Esophagus muscularis mucosa (tissue), 4 donors: ENCODE results near the gene UBE2O. TPM values are rescaled to one million over a fixed set of nuclear protein-coding genes. Genes with fewer than 3 reads are reported as not detected.
A peak's percentile ranks its signal among the peaks of the same experiment; 100 is the strongest.

Source experiments
- DNase-seq: peaks from one replicate; pipeline ENCODE4 v3.0.0-alpha.2; 2017; ENCODE audit errors: extremely low spot score
- H3K27ac ChIP-seq, 4 donors: fragments of 200-600 bp; sonication (generic); replicated peaks in 1 of 4; 1 replicate in 3 of 4; 2 replicates in 1 of 4; pipeline ENCODE4 v1.5.1; 2016 to 2019; ENCODE audit warnings: mild to moderate bottlenecking in 1 of 4
- H3K27me3 ChIP-seq, 4 donors: fragments of 200-600 bp; sonication (generic); one replicate each; pipeline versions ENCODE4 v1.5.1 to v1.6.0; 2016 to 2019
- H3K36me3 ChIP-seq, 4 donors: fragments of 200-600 bp; sonication (generic); one replicate each; pipeline ENCODE4 v1.5.1; 2016 to 2019
- H3K4me1 ChIP-seq, 4 donors: fragments of 200-600 bp; sonication (generic); one replicate each; pipeline ENCODE4 v1.5.1; 2016 to 2019
- H3K4me3 ChIP-seq, 4 donors: fragments of 200-600 bp; sonication (generic); 1 replicate in 2 of 4; 2 replicates in 2 of 4; pipeline ENCODE4 v1.5.1; 2016 to 2019; ENCODE audit warnings: mild to moderate bottlenecking in 4 of 4, moderate library complexity in 1 of 4
- H3K9me3 ChIP-seq, 4 donors: fragments of 200-600 bp; sonication (generic); 1 replicate in 3 of 4; 2 replicates in 1 of 4; pipeline ENCODE4 v1.5.1; 2016 to 2019
- CTCF ChIP-seq, 3 experiments: fragments of 200-600 bp in 2 of 3; fragments of 450-650 bp in 1 of 3; sonication (generic) in 2 of 3; IDR thresholded peaks; one replicate each; pipeline ENCODE4 v1.5.1; 2017 to 2019; ENCODE audit warnings: antibody characterized with exemption in 3 of 3, mild to moderate bottlenecking in 2 of 3, moderate library complexity in 1 of 3
- EP300 ChIP-seq: sonication (generic); formaldehyde crosslinking; IDR thresholded peaks from one replicate; pipeline ENCODE4 v1.6.1; 2017; ENCODE audit warnings: antibody characterized with exemption
- POLR2A ChIP-seq: fragments of 450-650 bp; IDR thresholded peaks from one replicate; pipeline ENCODE4 v1.6.1; 2017; ENCODE audit warnings: antibody characterized with exemption, moderate library complexity, mild to moderate bottlenecking, low read depth
- POLR2AphosphoS5 ChIP-seq, 2 donors: sonication (generic); formaldehyde crosslinking; IDR thresholded peaks; one replicate each; pipeline ENCODE4 v1.6.1; 2017; ENCODE audit warnings: antibody characterized with exemption in 2 of 2
- WGBS: methylation state at CpG from one replicate; pipeline ENCODE4 v1.1.5; 2018; 5-methylcytosine and 5-hydroxymethylcytosine counted together
- intact Hi-C: fragments of 100-400 bp; cut with DNase I; formaldehyde crosslinking; loops from one replicate; pipeline ENCODE4 v1.15.1; 2023
- total RNA-seq, 4 donors: library from RNA; depleted of rRNA; stranded (reverse); fragments of >200 nt; gene quantifications; one replicate each; pipeline versions ENCODE4 v1.1.0 to v1.2.1, GENCODE V29; 2016

The UBE2O gene
- total RNA-seq, 4 donors from 2014 or later = 14.1 to 21.7 (median 19.0) TPM

GRCh38 chr17:76410328-76410965 is 42.5 kb downstream of the UBE2O start:
- no peaks in the 10 kb centered on the region for H3K9me3 ChIP-seq
- peaks cover 30 to 40% (median 33%) of the 10 kb centered on the region in 4 donors for H3K4me1 ChIP-seq
- no peak overlapping the region for H3K27ac ChIP-seq
- no peaks in the 10 kb centered on the region for H3K27me3 ChIP-seq
- TF ChIP-seq CTCF (IDR thresholded peaks at IDR 0.05) (no peak), EP300 (no peak), POLR2A (no peak), POLR2AphosphoS5 (IDR thresholded peaks at IDR 0.05) (no peak)
- DNase-seq = no peak
- H3K36me3 ChIP-seq = peaks cover 0 to 20% (median 17%) of the 10 kb centered on the region in 4 donors
- intact Hi-C loops = loop anchor here (5.0 kb wide), 1 partner anchor 42 kb away; the partner anchor contains the start of gene UBE2O
- 93% methylated on average over 15 of the region's 15 CpGs for WGBS
- no peak overlapping the region for H3K4me3 ChIP-seq

- H3K27ac ChIP-seq = no peak overlapping the region
- no peak for DNase-seq
- intact Hi-C loops = loop anchor here (2.0 kb wide), 1 partner anchor 99 kb away; no protein-coding TSS in a partner anchor
- H3K36me3 ChIP-seq = peaks cover 0 to 41% (median 33%) of the 10 kb centered on the region in 4 donors
- H3K9me3 ChIP-seq = no peaks in the 10 kb centered on the region
- H3K27me3 ChIP-seq = no peaks in the 10 kb centered on the region
- no peak for TF ChIP-seq POLR2A
- peak; percentile 60 to 74 (median 65) for TF ChIP-seq CTCF (IDR thresholded peaks at IDR 0.05)
- peaks cover 24 to 38% (median 31%) of the 10 kb centered on the region in 4 donors for H3K4me1 ChIP-seq
- 78% methylated on average over 11 of the region's 12 CpGs for WGBS
- H3K4me3 ChIP-seq = no peak overlapping the region
Observed at GRCh38 chr17:76408037-76408849, 44.7 kb downstream of the UBE2O start.

GRCh38 chr17:76407509-76407908 is 45.4 kb downstream of the UBE2O start:
- H3K4me1 ChIP-seq = peaks cover 24 to 38% (median 31%) of the 10 kb centered on the region in 4 donors
- no peak for TF ChIP-seq CTCF (IDR thresholded peaks at IDR 0.05)
- TF ChIP-seq POLR2A = no peak
- no peak for TF ChIP-seq EP300
- TF ChIP-seq POLR2AphosphoS5 (IDR thresholded peaks at IDR 0.05) = no peak
- H3K27ac ChIP-seq = no peak overlapping the region
- peaks cover 0 to 44% (median 38%) of the 10 kb centered on the region in 4 donors for H3K36me3 ChIP-seq
- intact Hi-C loops = no loop called here
- no peak overlapping the region for H3K4me3 ChIP-seq
- no peaks in the 10 kb centered on the region for H3K9me3 ChIP-seq
- no peaks in the 10 kb centered on the region for H3K27me3 ChIP-seq
- 84% methylated on average over 4 of the region's 4 CpGs for WGBS
- no peak for DNase-seq

GRCh38 chr17:76405967-76406647 is 46.8 kb downstream of the UBE2O start:
- no peak for DNase-seq
- no peak for TF ChIP-seq POLR2AphosphoS5 (IDR thresholded peaks at IDR 0.05)
- TF ChIP-seq EP300 = no peak
- TF ChIP-seq POLR2A = no peak
- TF ChIP-seq CTCF (IDR thresholded peaks at IDR 0.05) = no peak
- peaks cover 12 to 52% (median 41%) of the 10 kb centered on the region in 4 donors for H3K36me3 ChIP-seq
- H3K4me3 ChIP-seq = no peak overlapping the region
- no peaks in the 10 kb centered on the region for H3K27me3 ChIP-seq
- peak overlapping the region in 1 of 4 donors; percentile 36 for H3K27ac ChIP-seq
- intact Hi-C loops = no loop called here
- H3K4me1 ChIP-seq = peaks cover 24 to 38% (median 31%) of the 10 kb centered on the region in 4 donors
- H3K9me3 ChIP-seq = no peaks in the 10 kb centered on the region
- 57% methylated on average over 16 of the region's 16 CpGs for WGBS
